CD4-positive, alpha-beta T cell treated with Interleukin-21 for 1 hour (primary cell): ENCODE data around the gene GUCD1.

Experiments used
- DNase-seq: peaks from one replicate; pipeline ENCODE4 v3.0.0-alpha.2; 2020

The GUCD1 gene

GRCh38 chr22:24589518-24590030 lies 34.6 kb upstream of the GUCD1 start:
- no peak for DNase-seq

GRCh38 chr22:24588757-24589481 lies 34.0 kb upstream of the GUCD1 start:
- DNase-seq = no peak

GRCh38 chr22:24588381-24588756 lies 33.4 kb upstream of the GUCD1 start:
- no peak for DNase-seq

DNA sequence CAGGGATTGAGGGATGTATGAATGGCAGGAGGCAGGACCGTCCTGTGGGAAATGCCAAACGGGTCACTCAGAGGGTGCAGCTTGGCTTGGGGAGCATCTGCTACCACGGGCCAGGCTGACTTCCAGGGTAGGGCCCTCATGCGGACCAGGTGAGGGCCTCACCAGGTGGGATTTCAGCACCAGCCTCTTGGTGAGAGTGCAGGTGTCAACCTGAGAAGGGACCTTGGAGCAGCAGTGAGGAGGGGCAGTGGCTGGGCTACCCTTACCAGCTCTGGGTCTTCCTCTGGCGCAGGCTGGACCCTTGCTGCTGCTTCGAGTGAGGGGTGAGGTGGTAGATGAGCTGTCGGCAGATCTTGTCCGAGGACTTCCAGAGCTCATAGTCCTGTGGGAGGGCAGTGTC lies 33.0 kb upstream of the GUCD1 start:
- DNase-seq = no peak

DNA sequence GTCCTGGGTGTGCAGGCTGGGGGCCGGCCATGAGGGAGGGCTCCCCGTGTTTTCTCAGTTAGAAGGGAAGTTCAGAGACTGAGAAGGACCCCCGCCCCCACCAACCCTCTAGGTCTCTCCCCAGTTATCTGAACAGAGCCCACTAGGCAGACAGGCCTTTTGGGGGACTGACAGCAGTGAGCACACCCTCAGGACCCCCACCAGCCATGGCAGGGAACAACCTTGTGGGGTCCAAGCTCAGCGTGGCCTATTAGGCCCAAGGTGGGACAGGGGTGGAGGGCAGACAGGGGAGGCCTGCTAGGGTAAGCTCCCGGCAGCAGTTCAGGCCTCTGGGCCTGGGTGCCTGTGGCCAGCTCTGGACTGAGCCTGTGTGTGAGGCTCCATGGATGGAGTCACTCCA lies 32.3 kb upstream of the GUCD1 start:
- no peak for DNase-seq

DNA sequence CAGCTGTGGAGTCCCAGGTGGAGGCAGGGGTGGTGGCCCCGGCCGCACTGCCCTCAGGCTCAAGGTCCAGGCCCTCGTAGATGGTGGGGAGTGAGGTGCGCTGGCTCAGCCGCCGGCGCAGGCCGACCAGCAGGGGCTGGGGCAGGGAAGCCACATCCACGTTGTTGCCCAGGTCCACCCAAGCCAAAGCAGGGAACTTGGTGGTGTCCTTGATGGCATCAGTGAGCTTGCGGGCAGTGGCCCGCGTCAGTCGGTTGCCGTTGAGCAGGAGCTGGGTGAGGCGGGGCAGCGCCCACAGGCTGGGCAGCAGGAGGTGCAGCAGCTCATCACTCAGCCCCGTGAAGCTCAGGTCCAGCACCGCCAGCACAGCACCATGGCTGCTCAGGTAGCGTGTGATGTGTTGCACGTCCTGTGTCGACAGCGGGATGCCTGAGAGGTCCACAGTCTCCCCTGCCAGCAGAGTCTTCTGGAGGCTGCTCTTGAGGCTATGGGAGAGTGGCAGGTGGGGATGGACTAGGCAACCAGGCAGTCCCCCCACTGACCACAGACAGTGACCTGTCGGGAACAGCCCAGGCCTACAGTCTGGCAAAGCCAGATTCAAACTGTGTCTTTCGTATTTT lies 31.1 kb upstream of the GUCD1 start:
- no peak for DNase-seq

DNA sequence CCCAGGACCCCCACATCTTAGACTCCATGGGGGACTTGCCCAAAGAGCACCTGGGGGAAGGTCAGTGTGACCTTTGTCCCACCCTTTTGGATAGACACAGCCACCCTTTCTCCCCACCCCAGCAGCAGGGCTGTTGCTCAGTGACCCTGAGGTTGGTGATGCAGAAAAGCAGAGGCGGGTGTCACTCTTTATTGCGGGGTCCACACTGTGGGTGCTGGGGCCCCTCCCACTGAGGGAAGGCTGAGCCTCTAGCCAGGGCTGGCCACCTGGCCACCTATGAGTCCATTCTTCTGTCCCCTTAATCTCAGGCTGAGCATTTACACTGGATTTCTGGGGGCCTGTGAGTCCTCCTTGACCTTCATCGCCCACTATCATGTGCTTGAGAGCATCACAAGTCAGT lies 30.5 kb upstream of the GUCD1 start:
- no peak for DNase-seq

DNA sequence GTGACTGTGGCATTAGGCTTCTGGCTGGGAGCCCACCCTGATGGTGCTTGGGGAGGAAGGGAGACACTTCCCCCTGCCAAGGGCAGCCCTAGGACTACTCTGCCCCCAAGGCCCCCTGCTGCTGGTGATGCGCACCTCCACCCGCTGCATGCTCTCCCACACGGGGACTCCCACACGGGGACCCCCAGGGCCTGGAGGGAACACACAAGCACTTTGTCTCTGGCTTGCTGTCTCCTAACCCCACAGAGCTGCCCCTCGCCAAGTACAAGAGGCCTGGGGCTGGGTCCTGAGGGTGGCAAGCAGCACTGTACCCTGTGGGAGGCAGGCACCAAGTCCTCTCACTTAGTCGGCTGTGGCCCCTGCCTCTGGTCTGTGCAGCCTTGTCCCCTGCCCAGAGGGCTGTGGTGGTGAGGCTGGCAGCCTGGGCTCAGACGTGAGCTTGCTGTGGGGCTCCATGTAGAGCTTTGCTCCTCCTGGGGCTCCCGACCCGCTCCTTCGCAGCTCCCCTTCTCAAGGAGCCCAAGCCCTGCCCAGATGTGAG lies 30.0 kb upstream of the GUCD1 start:
- no peak for DNase-seq

- DNase-seq = no peak
These were observed 29.3 kb upstream of the GUCD1 start for GRCh38 chr22:24584166-24584790.

DNA sequence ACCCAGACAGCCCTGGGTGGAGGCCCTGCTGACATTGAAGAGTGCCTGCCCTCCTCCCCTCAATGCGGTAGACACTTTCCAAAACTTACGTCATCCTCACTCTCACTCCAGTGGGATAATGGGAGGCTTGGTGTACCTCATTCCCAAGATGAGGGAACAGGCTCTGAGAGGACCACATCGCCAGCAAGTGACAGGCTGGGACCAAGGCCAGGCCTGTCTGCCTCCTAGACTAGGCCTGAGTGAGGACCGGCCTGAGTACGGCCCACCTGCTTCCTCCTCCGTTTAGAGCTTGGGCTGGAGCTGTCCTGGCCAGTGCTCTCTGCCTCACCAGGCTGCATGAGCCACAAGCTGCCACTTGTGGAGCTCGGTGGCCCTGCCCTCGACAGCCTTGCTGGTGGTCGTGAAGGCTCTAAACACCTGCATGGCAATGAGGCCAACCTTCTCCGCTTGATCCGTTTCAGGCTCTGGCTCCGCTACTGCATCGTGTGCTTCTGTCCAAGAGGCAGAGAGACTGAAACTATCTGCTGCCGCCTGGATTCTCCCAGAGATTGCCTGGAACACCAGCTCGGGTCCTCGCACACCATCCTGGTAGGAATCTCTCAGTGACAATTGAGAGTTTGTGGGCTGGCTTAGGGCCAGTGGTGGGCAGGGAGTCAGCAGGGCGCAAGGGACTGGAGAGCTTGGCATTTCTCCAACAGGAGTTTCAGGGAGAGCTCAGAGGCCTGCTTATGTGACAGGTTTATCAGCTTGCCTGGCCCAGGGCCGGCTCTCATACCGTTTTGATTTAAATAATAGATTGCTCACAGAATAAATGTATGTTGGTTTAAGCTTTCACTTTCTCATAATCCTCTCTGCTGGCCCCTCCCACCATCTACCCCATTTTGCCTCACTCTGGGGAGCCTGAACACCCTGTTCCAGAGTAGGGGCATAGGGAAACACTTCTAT lies 28.6 kb upstream of the GUCD1 start:
- DNase-seq = no peak

GRCh38 chr22:24582056-24582814 lies 27.3 kb upstream of the GUCD1 start:
- DNase-seq = no peak

- no peak for DNase-seq
These were observed 25.3 kb upstream of the GUCD1 start for GRCh38 chr22:24580276-24580675.

GRCh38 chr22:24579258-24579601 lies 24.3 kb upstream of the GUCD1 start:
- DNase-seq = no peak

- DNase-seq = no peak
These were observed 23.7 kb upstream of the GUCD1 start for GRCh38 chr22:24578355-24579257.

DNA sequence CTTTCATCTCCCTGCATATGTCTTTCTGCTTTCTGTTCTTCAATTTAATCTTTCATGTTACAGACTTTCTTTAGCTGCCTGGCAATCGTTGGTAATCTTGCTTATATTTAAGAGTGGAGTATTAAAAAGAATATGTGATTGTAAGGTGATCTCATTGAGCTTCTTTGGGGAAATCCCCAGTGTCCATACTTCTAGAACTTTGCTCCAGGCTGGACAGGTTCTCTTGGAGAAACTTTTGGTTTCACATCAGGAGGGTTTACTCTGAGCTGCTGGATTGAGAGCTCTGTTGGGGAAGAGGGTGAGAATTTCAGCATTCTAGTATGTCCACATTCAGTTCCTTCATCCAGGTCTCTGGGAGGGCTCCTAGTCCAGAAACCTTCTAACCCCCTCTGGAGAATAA lies 21.8 kb upstream of the GUCD1 start:
- DNase-seq = no peak

- no peak for DNase-seq
These were observed 16.3 kb upstream of the GUCD1 start for GRCh38 chr22:24571266-24571665.

DNA sequence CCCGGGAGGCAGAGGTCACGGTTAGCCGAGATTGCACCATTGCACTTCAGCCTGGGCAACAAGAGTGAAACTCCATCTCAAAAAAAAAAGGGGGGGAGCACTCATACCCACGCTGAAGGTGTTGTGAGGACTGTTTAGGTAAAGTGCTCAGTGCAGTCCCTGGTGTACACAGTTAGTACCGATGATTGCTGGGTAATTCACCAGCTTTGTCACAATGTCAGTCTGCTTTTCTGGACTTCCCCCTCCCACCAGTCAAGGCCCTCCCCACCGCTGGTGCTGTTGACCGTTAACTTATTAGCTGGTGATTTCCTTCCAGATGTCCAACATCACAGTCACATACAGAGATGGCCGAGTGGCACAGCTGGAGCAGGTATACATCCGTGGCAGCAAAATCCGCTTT lies 12.7 kb upstream of the GUCD1 start:
- DNase-seq = no peak

DNA sequence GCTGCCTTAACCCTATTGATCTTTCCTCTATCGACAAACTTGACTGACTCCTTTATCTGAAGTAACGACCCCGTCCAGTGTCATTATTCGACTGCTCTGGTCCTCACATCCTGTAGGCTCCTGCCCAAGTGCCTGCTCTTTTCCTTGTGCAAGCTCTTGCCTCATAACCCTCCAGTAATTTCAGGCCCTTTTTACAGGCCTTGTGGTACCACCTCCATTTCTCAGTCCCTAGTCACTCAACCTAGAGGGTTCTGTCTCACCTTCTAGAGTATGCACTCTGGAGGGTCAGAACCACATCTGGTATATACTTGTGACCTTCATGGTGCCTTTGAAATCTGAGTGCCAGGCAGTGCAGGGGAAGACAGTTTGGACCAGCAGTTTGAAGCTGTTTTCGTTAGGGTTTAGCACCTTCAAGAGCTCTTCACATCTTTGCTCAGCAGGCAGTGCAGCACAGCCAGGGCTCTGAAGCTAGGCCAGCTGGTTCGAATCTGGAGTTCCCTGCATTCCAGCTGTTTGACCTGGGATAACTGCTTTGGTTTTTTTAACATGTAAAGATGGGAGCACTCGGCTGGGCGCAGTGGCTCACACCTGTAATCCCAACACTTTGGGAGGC lies 12.1 kb upstream of the GUCD1 start:
- no peak for DNase-seq

- DNase-seq = no peak
These were observed 10.1 kb upstream of the GUCD1 start for GRCh38 chr22:24565077-24565476.

DNA sequence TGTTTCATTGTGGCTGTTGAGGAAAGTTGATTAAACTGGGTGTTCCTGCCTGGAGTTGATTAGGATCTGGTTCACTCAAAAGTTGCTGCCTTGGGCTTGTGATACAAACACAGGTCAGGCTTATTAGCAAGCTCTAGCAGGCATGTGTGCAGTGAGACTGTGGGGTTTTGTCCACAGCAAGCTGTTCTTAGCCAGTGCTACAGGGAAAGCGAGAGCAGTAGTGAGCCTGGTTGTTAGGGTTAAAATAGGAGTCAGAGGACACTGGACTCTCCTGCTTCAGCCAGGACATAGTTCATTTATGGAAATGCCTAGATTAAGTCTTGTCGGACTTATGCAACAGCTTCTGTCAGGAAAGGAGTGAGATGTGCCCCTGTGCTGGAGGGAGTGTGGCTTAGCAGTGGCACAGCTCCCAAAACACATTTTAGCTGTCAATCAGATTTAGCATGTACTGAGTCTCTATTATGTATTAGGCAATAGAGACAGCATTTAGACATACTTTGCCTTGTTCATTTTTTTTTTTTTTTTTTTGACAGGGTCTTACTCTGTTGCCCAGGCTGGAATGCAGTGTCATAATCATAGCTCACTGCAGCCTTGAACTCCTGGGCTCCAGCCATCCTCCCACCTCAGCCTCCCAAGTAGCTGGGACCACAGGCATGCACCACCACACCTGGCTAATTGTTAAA lies 9.6 kb upstream of the GUCD1 start:
- DNase-seq = no peak
